CD4-positive, alpha-beta T cell treated with Interferon alpha-2 for 1 hour (primary cell): ENCODE measurements around the gene BTNL2.
"Not testable (repeated sequence)": the region's sequence is repeated elsewhere in the genome, so short reads cannot be mapped to it uniquely, and the experiment has no call there.

Experiments used
- DNase-seq, 2 donors: peaks; one replicate each; pipeline ENCODE4 v3.0.0-alpha.2; 2020 to 2022

BTNL2 gene, protein sequence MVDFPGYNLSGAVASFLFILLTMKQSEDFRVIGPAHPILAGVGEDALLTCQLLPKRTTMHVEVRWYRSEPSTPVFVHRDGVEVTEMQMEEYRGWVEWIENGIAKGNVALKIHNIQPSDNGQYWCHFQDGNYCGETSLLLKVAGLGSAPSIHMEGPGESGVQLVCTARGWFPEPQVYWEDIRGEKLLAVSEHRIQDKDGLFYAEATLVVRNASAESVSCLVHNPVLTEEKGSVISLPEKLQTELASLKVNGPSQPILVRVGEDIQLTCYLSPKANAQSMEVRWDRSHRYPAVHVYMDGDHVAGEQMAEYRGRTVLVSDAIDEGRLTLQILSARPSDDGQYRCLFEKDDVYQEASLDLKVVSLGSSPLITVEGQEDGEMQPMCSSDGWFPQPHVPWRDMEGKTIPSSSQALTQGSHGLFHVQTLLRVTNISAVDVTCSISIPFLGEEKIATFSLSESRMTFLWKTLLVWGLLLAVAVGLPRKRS

DNA sequence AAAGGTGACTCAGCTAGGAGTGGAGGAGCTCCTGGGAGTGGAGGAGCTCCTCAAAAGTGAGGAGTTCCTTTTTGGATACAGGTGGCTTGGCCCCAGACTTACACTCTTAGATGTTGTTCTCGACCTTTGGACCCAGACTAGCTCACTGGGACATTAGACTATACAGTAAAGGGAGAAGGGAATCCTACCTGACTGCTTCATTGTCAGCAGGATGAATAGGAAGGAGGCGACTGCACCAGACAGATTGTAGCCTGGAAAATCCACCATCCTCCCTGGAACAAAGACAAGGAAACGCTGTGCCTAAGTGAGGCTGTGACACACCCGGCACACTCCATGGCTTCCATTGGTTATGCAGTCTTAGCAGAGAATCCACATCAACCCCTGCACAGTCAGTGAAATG lies at the start of gene BTNL2:
Gene BTNL2 (minus strand): TSS at position 325 of the 400 bp plus-strand sequence. CDS start 58 bp downstream, at position 267.
- no peak for DNase-seq

DNA sequence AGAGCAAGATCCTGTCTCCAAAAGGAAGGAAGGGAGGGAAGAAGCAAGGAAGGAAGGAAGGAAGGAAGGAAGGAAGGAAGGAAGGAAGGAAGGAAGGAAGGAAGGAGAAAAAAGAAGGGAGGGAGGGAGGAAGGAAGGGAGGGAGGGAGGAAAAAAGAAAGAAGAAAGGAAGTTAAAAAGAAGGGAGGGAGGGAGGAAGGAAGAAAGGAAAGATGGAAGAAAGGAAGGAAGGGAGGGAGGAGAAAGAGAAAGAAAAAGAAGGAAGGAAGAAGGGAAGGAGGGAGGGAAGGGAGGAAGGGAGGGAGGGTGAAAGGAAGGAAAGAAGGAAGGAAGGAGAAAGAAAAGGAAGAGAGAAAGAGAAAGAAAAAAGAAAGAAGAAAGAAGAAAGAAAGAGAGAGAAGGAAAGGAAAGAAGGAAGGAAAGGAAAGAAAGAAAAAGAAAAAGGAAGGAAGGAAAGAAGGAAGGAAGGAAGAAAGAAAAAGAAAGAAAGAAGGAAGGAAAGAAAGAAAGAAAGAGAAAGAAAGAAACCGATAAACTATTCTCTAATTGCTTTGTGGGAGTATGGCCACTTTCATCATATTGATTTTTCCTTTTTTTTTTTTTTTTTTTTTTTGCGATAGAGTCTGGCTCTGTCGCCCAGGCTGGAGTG lies 42.2 kb upstream of the BTNL2 start:
- no peak for DNase-seq

DNA sequence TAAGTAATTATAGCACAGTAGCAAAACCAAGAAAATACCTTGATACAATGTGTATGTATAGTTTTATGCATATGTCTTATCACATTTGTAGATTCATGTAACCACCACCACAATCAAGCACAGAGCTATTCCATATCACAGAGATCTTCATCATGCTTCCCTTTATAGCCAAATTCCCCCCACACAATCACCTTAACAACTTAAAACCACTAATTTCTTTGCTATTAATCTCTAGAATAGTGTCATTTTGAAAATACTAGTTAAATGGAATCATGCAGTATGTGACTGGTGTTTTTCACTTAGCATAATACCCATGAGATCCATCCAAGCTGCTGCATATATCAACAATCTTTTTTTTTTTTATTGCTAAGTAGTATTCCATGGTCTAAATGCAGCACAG lies 41.0 kb upstream of the BTNL2 start:
- no peak for DNase-seq

DNA sequence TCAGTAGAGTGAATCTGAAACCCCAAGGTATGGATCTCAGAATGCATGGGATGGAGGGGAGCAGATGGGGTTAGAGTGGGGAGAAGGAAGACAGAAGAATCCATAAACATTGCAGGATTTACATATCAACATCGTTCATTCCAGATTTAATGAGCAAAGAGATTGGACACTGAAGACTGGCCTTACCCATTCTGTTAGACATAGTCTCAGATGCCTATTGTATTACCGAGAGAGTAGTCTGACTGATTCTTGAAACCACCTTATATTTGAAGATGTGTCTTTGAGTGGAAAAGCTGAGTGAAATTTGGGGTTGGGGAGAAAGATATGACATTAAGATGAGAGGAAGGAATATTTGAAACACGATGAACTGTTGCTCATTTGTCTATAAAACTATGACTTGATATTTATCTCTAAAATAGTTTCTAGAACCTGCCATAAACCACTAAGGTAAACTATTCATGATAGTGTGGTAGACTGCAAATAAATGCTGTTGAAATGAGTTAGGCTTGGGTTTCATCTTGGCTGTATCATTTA lies 38.4 kb upstream of the BTNL2 start:
- no peak for DNase-seq

DNA sequence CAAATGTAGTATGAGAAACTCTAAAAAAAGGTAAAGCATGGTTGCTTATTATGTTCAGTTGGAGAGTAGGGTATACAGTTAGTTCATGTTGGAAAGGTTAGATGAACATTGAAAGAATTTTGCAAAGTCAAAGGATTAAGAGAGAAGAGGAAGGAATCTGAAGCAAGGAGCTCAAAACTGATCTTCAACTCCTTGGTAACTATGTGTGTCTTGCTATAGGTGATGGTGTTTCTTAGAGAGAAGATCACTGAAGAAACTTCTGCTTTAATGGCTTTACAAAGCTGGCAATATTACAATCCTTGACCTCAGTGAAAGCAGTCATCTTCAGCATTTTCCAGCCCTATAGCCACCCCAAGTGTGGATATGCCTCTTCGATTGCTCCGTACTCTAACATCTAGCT lies 37.5 kb upstream of the BTNL2 start:
- DNase-seq = no peak

DNA sequence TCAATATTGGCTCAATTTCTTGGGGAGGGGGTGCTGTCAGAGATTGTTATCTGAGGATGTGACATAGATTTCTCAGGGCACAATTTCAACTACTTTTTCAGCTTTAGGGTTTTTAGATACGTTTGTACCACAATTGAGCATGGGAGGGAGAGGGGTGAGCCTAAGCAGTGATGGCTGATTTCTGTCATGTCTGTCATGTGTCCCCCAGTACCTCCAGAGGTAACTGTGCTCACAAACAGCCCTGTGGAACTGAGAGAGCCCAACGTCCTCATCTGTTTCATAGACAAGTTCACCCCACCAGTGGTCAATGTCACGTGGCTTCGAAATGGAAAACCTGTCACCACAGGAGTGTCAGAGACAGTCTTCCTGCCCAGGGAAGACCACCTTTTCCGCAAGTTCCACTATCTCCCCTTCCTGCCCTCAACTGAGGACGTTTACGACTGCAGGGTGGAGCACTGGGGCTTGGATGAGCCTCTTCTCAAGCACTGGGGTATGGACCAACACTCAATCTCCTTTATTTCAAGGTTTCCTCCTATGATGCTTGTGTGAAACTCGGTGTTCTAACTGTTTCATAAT lies 36.1 kb upstream of the BTNL2 start:
- DNase-seq = no peak

DNA sequence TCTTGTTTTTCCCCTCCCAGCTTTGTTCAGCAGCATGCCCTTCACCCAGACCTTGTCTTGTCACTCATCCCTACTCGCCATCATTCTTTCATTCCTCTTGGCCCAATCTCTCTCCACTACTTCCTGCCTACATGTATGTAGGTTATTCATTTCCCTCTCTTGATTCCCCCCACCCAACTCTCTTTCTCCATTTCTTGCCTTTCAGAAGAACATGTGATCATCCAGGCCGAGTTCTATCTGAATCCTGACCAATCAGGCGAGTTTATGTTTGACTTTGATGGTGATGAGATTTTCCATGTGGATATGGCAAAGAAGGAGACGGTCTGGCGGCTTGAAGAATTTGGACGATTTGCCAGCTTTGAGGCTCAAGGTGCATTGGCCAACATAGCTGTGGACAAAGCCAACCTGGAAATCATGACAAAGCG lies 35.3 kb upstream of the BTNL2 start:
- DNase-seq = no peak

DNA sequence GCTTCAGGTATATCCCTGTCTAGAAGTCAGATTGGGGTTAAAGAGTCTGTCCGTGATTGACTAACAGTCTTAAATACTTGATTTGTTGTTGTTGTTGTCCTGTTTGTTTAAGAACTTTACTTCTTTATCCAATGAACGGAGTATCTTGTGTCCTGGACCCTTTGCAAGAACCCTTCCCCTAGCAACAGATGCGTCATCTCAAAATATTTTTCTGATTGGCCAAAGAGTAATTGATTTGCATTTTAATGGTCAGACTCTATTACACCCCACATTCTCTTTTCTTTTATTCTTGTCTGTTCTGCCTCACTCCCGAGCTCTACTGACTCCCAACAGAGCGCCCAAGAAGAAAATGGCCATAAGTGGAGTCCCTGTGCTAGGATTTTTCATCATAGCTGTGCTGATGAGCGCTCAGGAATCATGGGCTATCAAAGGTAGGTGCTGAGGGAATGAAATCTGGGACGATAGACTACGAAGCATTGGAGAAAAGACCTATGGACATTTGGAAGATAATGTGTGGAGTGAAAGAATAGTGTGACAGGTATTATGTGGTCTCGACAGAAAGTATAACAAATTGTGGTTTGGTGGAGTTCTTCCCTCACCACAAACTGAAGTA lies 32.7 kb upstream of the BTNL2 start, which contains the start of gene HLA-DRA:
Gene HLA-DRA (plus strand): TSS at position 286 of the 613 bp plus-strand sequence. CDS start 64 bp downstream, at position 350.
- peak; percentile 76 to 91 for DNase-seq

DNA sequence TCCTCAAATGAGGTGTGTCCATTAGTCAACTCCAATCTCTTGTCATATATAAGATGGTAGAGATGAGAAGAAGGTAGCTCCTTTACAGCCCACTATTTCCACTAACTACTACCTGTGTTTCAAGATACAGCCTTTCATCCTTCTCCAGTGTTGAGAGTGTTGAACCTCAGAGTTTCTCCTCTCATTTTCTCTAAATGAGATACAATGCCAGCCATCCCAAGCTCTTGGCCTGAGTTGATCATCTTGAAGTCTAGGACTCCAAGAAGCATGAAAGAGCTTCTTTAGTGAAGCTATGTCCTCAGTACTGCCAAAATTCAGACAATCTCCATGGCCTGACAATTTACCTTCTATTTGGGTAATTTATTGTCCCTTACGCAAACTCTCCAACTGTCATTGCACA lies 32.2 kb upstream of the BTNL2 start:
- DNase-seq = no peak

DNA sequence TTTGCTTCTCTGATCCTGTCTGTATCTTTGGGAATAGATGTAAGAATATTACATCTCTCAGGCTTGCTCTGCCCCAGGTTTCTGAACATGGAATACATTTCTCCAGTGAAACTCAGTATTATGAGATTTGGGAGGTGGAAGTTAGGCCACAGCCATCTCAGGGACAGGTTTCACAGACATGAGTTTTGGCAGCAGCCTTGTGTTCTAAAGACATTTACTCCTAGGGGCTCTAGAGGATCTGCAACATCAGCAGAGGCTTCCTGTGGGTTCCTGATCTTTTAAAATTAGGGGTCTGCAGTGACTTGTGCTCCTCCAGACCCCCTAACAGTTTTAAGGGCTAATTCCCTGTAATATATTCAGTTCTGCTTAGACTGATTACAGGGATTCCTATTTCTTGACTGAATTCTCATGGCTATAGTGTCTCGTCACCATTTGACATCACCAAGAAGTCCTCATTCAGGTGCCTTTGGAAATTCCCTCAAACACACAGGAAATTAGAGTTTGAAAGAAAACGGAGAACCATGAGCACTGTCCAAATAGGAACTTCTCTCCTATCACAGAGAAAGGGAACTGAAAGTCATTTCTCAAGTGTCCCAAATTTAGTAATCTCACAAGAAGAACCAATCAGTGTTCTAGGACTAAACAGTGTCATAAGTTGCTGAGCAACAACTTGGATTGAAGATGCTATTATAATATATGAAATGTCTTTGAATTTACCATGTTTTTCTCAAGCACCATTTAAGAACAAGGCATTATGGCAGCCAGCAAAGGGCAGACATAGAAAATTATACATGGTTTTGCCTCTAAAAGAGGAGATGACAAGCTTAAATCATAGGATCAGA lies 30.2 kb upstream of the BTNL2 start:
- DNase-seq = peak; percentile 31 to 65

DNA sequence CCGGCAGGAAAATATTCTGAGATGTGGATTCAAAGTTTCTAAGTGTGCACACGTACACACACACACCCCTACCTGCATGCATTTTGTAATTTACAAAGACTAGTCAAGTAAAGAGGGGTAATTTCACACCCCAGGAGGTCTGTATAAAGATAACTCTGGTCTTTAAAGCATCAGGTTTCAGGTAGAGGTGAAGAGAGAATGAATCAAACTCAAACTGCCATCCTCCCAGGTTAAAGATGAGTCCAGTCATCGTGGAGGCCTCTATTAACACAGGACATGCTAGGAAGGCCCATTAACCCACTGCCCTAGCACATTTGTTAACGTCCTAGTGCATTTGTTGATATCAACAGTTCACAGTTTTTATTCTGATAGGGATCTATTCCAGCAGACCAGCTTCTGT lies 29.2 kb upstream of the BTNL2 start:
- no peak for DNase-seq

DNA sequence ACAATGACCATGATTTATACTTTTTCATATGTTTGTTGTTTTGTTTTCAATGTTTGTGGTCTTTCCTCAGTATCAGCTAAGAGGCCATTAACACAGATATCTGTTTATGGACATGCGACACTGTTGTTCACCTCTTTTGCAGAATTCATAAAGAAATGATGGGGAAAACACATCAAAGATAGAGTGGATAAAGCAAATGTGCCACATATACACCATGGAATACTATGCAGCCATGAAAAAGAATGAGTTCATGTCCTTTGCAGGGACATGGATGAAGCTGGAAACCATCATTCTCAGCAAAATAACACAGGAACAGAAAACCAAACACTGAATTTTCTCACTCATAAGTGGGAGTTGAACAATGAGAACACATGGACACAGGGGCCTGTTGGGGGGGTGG lies 27.0 kb upstream of the BTNL2 start:
- not testable (repeated sequence) for DNase-seq

DNA sequence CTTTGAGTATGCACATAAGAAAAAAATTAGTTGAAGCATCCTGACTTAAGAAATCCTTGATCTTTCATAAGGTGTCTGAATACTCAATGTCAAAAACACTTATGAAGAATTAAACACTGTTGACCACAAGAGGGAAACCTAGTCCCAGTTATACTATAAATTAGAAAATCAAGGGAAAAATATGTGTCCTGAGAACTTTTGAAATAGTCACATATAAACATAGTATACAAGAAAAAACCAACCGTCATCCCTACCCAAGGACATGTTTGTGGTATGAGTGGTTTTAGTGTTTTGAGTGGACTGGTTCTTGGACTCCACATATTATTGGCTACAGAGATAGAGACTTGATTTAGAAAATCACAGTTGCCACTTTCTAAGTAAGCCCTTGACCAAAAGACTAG lies 25.1 kb upstream of the BTNL2 start:
- DNase-seq = peak in 1 of 2 donors; percentile 60

DNA sequence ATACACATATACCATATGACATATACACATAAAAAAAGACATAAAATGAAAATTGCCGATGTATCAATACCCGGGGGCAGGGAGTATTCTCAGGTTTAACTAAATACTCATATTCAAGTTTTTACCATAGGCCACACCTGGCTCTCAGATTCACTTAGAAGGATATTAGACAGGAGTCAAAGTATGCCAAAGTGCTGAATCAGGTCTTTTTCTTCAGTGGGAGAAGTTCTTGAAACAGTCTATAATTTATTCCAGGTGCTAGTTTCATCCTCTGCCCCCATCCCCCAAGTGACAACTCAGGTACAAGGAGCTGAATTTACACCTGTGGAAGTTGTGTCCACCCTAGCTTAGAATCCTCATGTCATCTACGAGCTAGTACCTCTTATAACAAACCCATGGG lies 24.2 kb upstream of the BTNL2 start:
- DNase-seq = no peak

DNA sequence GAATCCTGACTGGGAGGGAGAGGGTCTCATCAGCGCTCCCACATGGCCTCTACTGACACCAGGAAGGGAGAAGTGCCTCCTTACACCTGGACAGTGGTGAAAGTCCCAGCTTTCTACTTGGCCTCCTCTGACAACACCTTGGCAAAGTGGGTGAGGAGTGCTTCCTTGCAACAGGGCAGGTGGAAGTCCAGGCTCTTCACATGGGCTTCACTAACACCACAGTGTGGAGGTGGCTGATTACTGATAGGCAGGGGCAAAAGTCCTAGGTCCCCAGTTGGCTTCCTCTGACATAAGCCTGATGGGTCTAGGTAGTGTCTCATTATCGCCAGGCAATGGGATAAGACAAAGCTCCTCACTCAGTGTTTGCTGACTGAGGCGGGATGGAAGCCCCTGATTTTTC lies 23.2 kb upstream of the BTNL2 start:
- DNase-seq = no peak

DNA sequence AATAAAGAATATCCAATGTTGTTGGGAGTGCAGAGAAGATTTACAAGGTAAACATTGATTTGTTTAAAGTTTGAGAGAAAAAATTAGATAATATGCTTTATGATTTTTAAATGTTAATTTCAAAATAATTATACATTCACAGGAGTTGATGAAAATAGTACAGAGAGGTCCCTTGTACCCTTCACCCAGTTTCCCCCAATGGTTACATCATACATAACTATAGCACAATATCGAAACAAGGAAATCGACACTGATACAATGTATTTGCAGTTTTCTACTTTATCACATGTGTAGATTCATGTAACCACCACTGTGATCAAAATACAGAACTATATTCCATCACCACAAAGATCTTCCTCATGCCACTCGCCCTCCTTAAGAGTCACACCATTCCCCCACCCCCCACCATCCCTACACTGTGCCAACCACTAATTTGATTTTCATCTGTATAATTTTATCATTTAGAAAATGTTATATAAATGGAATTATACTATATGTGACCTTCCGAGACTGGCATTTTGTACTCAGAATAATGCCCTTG lies 21.0 kb upstream of the BTNL2 start:
- DNase-seq = no peak

DNA sequence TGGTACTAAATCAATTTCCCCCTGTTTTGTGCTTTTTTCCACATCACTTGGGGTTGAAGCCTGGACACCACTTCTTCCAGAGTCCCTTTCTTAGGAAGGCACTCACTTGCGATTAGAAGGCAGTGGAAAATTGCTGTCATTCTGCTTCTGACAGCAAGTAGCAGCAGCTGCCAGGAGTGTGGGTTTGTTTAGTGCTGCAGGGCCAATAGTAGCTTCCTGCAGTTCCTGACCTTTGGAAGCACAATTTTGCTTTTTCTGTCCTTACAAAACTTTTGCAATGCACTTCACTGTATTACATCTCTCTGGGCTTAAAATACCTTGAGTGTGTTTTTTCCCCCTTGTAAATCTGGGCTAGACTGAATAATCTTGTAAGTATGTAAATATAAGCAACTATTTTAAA lies 20.2 kb upstream of the BTNL2 start:
- no peak for DNase-seq

DNA sequence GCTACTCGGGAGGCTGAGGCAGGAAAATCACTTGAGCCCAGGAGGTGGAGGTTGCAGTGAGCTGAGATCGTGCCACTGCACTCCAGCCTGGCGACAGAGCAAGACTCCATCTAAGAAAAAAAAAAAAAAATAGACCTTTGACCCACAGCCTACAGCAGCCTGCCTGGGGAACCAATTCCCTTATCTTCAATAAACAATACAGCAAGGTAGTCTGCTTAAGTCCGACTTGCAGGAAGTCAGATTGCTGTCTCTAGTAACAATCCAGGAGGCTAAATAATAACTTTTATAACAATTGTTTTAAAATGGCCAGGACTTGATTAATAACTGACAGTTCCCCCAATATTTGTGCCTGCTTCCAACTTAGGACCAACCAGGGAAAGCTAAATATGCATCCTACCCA lies 19.4 kb upstream of the BTNL2 start:
- DNase-seq = no peak

DNA sequence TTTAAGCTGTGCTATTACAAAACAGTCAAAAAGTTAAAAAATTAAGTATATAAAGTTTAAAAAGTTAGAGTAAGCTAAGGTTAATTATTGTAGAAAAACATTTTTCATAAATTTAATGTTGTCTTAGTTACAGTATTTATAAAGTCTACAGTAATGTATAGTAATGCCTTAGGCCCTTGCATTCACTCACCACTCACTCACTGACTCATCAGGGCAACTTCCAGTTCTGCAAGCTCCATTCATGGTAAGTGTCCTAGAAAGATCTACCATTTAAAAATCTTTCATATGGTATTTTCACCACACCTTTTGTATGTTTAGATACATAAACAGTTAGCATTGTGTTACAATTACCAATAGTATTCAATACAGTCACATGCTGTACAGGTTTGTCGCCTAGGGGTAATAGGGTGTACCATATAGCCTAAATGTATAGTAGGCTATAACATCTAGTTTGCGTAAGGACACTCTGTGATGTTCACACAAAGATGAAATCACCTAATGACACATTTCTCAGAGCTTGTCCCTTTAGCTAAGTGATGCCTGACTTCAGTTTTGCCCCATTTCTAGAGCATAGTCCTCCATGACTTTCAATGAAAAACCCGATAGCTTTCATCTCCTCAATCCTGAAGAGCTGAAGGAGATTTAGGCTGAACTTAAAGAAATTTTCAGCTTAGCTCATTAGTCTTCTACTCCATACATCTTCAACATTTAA lies 17.8 kb upstream of the BTNL2 start:
- no peak for DNase-seq

DNA sequence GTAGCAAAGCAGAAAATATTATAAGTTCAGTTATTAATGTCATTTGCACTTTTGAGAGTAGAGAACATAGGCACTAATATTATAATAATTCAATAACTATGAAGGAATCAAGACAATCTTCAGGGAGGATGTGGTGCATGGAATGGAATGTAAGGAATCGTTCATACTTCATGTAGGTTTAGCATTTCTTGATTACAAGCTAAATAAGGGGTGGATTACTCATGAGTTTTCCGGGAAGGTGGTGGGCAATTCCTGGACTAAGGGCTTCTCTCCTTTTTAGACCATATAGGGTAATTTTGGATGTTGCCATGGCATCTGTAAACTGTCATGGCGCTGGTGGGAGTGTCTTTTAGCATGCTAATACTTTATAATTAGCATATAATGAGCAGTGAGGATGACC lies 9.1 kb upstream of the BTNL2 start:
- no peak for DNase-seq

DNA sequence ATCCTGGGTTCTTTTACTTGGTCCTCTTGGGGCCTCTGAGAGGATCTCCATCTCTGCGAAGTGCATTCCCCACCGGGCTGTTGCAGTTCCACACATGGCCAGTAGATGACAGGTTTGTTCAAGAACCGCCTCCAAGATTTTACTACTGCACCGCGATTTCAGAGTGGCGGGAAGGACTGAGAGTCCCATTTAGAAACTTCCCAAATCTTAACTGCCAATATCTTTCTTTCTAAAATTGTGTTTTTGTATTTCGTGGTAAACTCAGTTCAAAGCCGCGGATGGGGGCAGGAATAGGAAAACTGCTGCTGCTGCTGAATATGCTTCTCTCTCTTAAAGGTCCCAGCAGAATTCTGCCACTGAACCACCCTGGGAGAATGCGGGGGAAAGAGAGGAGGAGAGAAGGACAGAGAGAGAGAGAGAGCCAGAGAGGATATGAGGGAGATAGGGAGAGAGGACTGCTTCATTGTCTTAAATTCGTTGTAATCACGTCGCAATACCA lies 8.6 kb upstream of the BTNL2 start:
- peak; percentile 70 to 78 for DNase-seq
